Calu3 (cell line): Measurements from ENCODE around the gene BABAM1. TPM values are rescaled to one million over a fixed set of nuclear protein-coding genes. Genes with fewer than 3 reads are reported as not detected.

ENCODE experiments used
- BruUV-seq: library from RNA; stranded (reverse); fragments of 400-500 nt; replicated peaks from 2 replicates; lab custom pipeline; 2021; lab: Mats Ljungman, UMichigan
- CTCF ChIA-PET: fragments of 300-600 bp; sonication (Branson Sonifier 250); formaldehyde crosslinking; loops from one replicate; lab custom pipeline; 2022; ENCODE audit warnings: antibody characterized with exemption; lab: Charles Lee
- DNase-seq: peaks from one replicate; pipeline ENCODE4 v3.0.0; 2022
- H3K27ac Mint-ChIP-seq: one replicate; pipeline ENCODE4 v1.8.0; 2022; ENCODE audit warnings: mixed read lengths; ENCODE audit not compliant: unreplicated experiment
- H3K27me3 Mint-ChIP-seq: one replicate; pipeline ENCODE4 v1.8.0; 2022; ENCODE audit warnings: mixed read lengths; ENCODE audit not compliant: unreplicated experiment
- H3K36me3 Mint-ChIP-seq: one replicate; pipeline ENCODE4 v1.8.0; 2022; ENCODE audit warnings: mild to moderate bottlenecking, moderate library complexity, mixed read lengths; ENCODE audit not compliant: insufficient read depth, unreplicated experiment
- H3K4me1 Mint-ChIP-seq: one replicate; pipeline ENCODE4 v1.8.0; 2022; ENCODE audit warnings: mild to moderate bottlenecking, low read depth, mixed read lengths; ENCODE audit not compliant: unreplicated experiment
- H3K4me3 Mint-ChIP-seq: one replicate; pipeline ENCODE4 v1.8.0; 2022; ENCODE audit warnings: mild to moderate bottlenecking, low read depth, moderate library complexity, mixed read lengths; ENCODE audit not compliant: unreplicated experiment
- H3K9me3 Mint-ChIP-seq: one replicate; pipeline ENCODE4 v1.8.0; 2022; ENCODE audit warnings: low read depth, mixed read lengths; ENCODE audit not compliant: unreplicated experiment
- intact Hi-C: fragments of 100-400 bp; cut with micrococcal nuclease; formaldehyde crosslinking; loops from one replicate; pipeline ENCODE4 v1.10.0; 2022; ENCODE audit not compliant: unreplicated experiment
- total RNA-seq: library from RNA; stranded (reverse); gene quantifications from 2 replicates; pipeline ENCODE4 v1.2.3, GENCODE V29; 2022
- TF ChIP-seq, protein P1 (sequence below): fragments of 200-600 bp; IDR thresholded peaks from one replicate; pipeline ENCODE4 v1.8.0; 2022; ENCODE audit warnings: antibody characterized with exemption; ENCODE audit not compliant: unreplicated experiment

The BABAM1 gene
- total RNA-seq, 1 experiment from 2014 or later = 75.2 TPM

GRCh38 chr19:17285415-17286135 is 18.3 kb downstream of the BABAM1 start:
- Mint-ChIP-seq H3K4me1 (no peaks in the 10 kb centered on the region), H3K27me3 (no peaks in the 10 kb centered on the region), H3K9me3 (no peaks in the 10 kb centered on the region), H3K4me3 (no peak overlapping the region), H3K36me3 (no peaks in the 10 kb centered on the region), H3K27ac (no peak overlapping the region)
- CTCF ChIA-PET = interaction anchor here (0.7 kb wide), 1 partner anchor 197 kb away, joined by 3 read pairs; no protein-coding TSS in a partner anchor
- intact Hi-C loops = loop anchor here (10.0 kb wide), 1 partner anchor 221 kb away; no protein-coding TSS in a partner anchor
- TF ChIP-seq, protein P1, sequence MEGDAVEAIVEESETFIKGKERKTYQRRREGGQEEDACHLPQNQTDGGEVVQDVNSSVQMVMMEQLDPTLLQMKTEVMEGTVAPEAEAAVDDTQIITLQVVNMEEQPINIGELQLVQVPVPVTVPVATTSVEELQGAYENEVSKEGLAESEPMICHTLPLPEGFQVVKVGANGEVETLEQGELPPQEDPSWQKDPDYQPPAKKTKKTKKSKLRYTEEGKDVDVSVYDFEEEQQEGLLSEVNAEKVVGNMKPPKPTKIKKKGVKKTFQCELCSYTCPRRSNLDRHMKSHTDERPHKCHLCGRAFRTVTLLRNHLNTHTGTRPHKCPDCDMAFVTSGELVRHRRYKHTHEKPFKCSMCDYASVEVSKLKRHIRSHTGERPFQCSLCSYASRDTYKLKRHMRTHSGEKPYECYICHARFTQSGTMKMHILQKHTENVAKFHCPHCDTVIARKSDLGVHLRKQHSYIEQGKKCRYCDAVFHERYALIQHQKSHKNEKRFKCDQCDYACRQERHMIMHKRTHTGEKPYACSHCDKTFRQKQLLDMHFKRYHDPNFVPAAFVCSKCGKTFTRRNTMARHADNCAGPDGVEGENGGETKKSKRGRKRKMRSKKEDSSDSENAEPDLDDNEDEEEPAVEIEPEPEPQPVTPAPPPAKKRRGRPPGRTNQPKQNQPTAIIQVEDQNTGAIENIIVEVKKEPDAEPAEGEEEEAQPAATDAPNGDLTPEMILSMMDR = no peak
- no TSS peak for BruUV-seq
- DNase-seq = no peak

DNA sequence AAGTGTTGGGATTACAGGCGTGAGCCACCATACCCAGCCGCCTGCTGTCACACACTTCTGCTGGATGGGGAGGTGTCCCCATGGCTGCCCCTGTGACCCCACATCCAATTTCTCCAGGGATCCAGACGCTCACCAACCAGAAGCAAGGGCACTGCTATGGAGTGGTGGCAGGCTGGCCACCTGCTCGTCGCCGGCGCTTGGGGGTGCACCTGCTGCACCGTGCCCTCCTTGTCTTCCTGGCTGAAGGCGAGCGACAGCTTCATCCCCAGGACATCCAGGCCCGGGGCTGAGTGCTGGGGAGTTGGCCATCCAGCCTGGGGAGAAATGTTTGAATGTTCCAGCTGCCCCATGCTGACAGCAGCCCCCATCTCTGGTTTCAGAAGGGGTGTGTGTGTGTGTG is 19.0 kb downstream of the BABAM1 start:
- Mint-ChIP-seq H3K9me3 (no peaks in the 10 kb centered on the region), H3K4me1 (no peaks in the 10 kb centered on the region), H3K27me3 (no peaks in the 10 kb centered on the region), H3K36me3 (no peaks in the 10 kb centered on the region), H3K4me3 (no peak overlapping the region), H3K27ac (no peak overlapping the region)
- intact Hi-C loops = loop anchor here (10.0 kb wide), 1 partner anchor 221 kb away; no protein-coding TSS in a partner anchor
- CTCF ChIA-PET = interaction anchor here (0.6 to 0.7 kb wide), 2 partner anchors 83 to 198 kb away, joined by 3 read pairs; no protein-coding TSS in a partner anchor
- no TSS peak for BruUV-seq
- DNase-seq = no peak
- TF ChIP-seq, protein P1 = no peak

DNA sequence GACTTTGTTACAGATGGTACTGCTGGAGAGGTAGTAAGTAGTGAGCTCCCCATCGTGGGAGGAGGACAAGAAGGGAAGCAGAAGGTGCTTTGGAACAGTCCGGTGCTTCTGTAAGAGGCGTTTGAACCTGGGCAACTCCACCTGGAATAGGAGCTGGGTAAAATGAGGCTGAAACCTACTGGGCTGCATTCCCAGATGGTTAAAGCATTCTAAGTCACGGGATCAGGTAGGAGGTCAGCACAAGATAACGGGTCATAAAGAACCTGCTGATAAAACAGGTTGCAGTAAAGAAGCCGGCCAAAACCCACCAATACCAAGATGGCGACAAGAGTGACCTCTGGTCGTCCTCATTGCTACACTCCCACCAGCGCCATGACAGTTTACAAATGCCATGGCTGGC is 19.5 kb downstream of the BABAM1 start:
- CTCF ChIA-PET = interaction anchor here (0.6 kb wide), 1 partner anchor 83 kb away, joined by 3 read pairs; no protein-coding TSS in a partner anchor
- no peaks in the 10 kb centered on the region for H3K27me3 Mint-ChIP-seq
- H3K4me1 Mint-ChIP-seq = no peaks in the 10 kb centered on the region
- TF ChIP-seq, protein P1 = no peak
- no peaks in the 10 kb centered on the region for H3K9me3 Mint-ChIP-seq
- intact Hi-C loops = loop anchor here (10.0 kb wide), 1 partner anchor 222 kb away; no protein-coding TSS in a partner anchor
- DNase-seq = no peak
- BruUV-seq = no TSS peak
- peaks cover 1% of the 10 kb centered on the region for H3K36me3 Mint-ChIP-seq
- H3K4me3 Mint-ChIP-seq = no peak overlapping the region
- no peak overlapping the region for H3K27ac Mint-ChIP-seq

DNA sequence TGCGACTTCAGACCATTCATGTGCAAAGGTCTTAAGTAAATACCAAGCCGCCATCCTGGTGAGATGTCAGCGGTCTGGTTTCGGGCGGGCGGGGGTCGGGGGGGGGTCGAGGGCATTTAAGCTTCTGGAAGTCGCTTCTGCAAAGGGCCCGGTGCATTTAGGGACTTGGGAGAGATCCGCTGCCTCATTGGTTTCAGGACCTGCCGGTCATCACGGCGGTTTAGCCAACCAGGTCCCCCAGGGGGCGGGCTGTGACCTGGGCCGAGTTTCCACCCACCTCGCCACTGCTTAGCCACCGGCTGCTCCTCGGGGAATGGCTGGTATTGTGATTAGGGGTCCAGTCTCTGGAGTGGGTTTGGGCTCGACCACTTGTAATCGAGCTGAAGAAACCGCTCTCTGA is 22.2 kb downstream of the BABAM1 start:
- no peak for DNase-seq
- CTCF ChIA-PET = interaction anchor here (0.6 kb wide), 1 partner anchor 83 kb away, joined by 4 read pairs; no protein-coding TSS in a partner anchor
- TF ChIP-seq, protein P1 = no peak
- Mint-ChIP-seq H3K4me1 (no peaks in the 10 kb centered on the region), H3K27ac (no peak overlapping the region), H3K9me3 (no peaks in the 10 kb centered on the region), H3K27me3 (no peaks in the 10 kb centered on the region), H3K36me3 (peaks cover 11% of the 10 kb centered on the region), H3K4me3 (no peak overlapping the region)
- BruUV-seq = no TSS peak
- intact Hi-C loops = loop anchor here (10.0 kb wide), 1 partner anchor 225 kb away; no protein-coding TSS in a partner anchor
